Measurements from ENCODE around the gene OR2J3.
A peak's percentile ranks its signal among the peaks of the same experiment; 100 is the strongest.
"Not testable (repeated sequence)": the region's sequence is repeated elsewhere in the genome, so short reads cannot be mapped to it uniquely, and the experiment has no call there.

OR2J3 gene

GRCh38 chr6:29107758-29108157 is at the start of gene OR2J3:
TSS of gene OR2J3 (plus strand) at chr6:29108058. CDS start at chr6:29111891, 3,833 bp downstream.
- no peak for DNase-seq

GRCh38 chr6:29071831-29072723 is 35.8 kb upstream of the OR2J3 start:
- peak; percentile 5 for DNase-seq

GRCh38 chr6:29079203-29079602 is 28.7 kb upstream of the OR2J3 start:
- DNase-seq: no peak

- no peak for DNase-seq
Measured at GRCh38 chr6:29081312-29081711, 26.5 kb upstream of the OR2J3 start.

- no peak for DNase-seq
Measured at GRCh38 chr6:29082457-29082856, 25.4 kb upstream of the OR2J3 start.

- no peak for DNase-seq
Measured at GRCh38 chr6:29087213-29087612, 20.6 kb upstream of the OR2J3 start, which contains the start of gene OR2B3. TSS of gene OR2B3 (minus strand) at chr6:29087313. CDS start at chr6:29087248, 65 bp downstream.

GRCh38 chr6:29092957-29093356 is 14.9 kb upstream of the OR2J3 start:
- DNase-seq: no peak

GRCh38 chr6:29097803-29098202 is 10.1 kb upstream of the OR2J3 start:
- DNase-seq: no peak

- no peak for DNase-seq
Measured at GRCh38 chr6:29099190-29099589, 8.7 kb upstream of the OR2J3 start, which contains the start of gene OR2J1. TSS of gene OR2J1 (plus strand) at chr6:29099490. CDS start at chr6:29100943, 1,453 bp downstream.

GRCh38 chr6:29112135-29112534 is 4.3 kb downstream of the OR2J3 start:
- DNase-seq: no peak

GRCh38 chr6:29114964-29115363 is 7.1 kb downstream of the OR2J3 start:
- DNase-seq: not testable (repeated sequence)

GRCh38 chr6:29129326-29130012 is 21.6 kb downstream of the OR2J3 start:
- DNase-seq: no peak

GRCh38 chr6:29130644-29131043 is 22.8 kb downstream of the OR2J3 start:
- no peak for DNase-seq

GRCh38 chr6:29131691-29132090 is 23.8 kb downstream of the OR2J3 start:
- DNase-seq: no peak

GRCh38 chr6:29137724-29138123 is 29.9 kb downstream of the OR2J3 start:
- no peak for DNase-seq

GRCh38 chr6:29141606-29142005 is 33.7 kb downstream of the OR2J3 start:
- no peak for DNase-seq

GRCh38 chr6:29142309-29142708 is 34.5 kb downstream of the OR2J3 start:
- DNase-seq: no peak

GRCh38 chr6:29146179-29146578 is 38.3 kb downstream of the OR2J3 start:
- DNase-seq: no peak

- no peak for DNase-seq
Measured at GRCh38 chr6:29147074-29147473, 39.2 kb downstream of the OR2J3 start.

- DNase-seq: not testable (repeated sequence)
Measured at GRCh38 chr6:29149444-29149843, 41.6 kb downstream of the OR2J3 start.

GRCh38 chr6:29153083-29153482 is 45.2 kb downstream of the OR2J3 start:
- no peak for DNase-seq

GRCh38 chr6:29155182-29155581 is 47.3 kb downstream of the OR2J3 start:
- not testable (repeated sequence) for DNase-seq

GRCh38 chr6:29159922-29160321 is 52.1 kb downstream of the OR2J3 start:
- not testable (repeated sequence) for DNase-seq

Measured in NCI-H2171 treated with DMSO at 0.1 percent for 48 hours (cell line).